ENCODE results near the gene DOCK4.

DOCK4 gene

GRCh38 chr7:111883241-111883640 lies 323.0 kb downstream of the DOCK4 start:
- no peak for DNase-seq

- no peak for DNase-seq
Observed at GRCh38 chr7:111878785-111879184, 327.4 kb downstream of the DOCK4 start.

- DNase-seq = no peak
Observed at GRCh38 chr7:111877931-111878330, 328.3 kb downstream of the DOCK4 start.

- no peak for DNase-seq
Observed at GRCh38 chr7:111873963-111874690, 332.1 kb downstream of the DOCK4 start.

- DNase-seq = no peak
Observed at GRCh38 chr7:111873326-111873646, 332.9 kb downstream of the DOCK4 start.

- no peak for DNase-seq
Observed at GRCh38 chr7:111872450-111873325, 333.5 kb downstream of the DOCK4 start.

GRCh38 chr7:111871283-111871682 lies 334.9 kb downstream of the DOCK4 start:
- DNase-seq = no peak

- DNase-seq = no peak
Observed at GRCh38 chr7:111869280-111869679, 336.9 kb downstream of the DOCK4 start.

- no peak for DNase-seq
Observed at GRCh38 chr7:111867348-111867931, 338.8 kb downstream of the DOCK4 start.

- no peak for DNase-seq
Observed at GRCh38 chr7:111866787-111867186, 339.4 kb downstream of the DOCK4 start.

GRCh38 chr7:111865430-111865829 lies 340.8 kb downstream of the DOCK4 start:
- DNase-seq = no peak

GRCh38 chr7:111864291-111864976 lies 341.8 kb downstream of the DOCK4 start:
- no peak for DNase-seq

GRCh38 chr7:111863269-111863668 lies 342.9 kb downstream of the DOCK4 start:
- DNase-seq = no peak

- peak; percentile 4 for DNase-seq
Observed at GRCh38 chr7:111860248-111860647, 346.0 kb downstream of the DOCK4 start.

GRCh38 chr7:111858331-111858730 lies 347.9 kb downstream of the DOCK4 start:
- DNase-seq = no peak

- DNase-seq = no peak
Observed at GRCh38 chr7:111855842-111856227, 350.4 kb downstream of the DOCK4 start.

GRCh38 chr7:111855161-111855841 lies 350.9 kb downstream of the DOCK4 start:
- peak; percentile 31 for DNase-seq

GRCh38 chr7:111853201-111853990 lies 352.8 kb downstream of the DOCK4 start:
- DNase-seq = no peak

- no peak for DNase-seq
Observed at GRCh38 chr7:111852081-111852480, 354.1 kb downstream of the DOCK4 start.

- no peak for DNase-seq
Observed at GRCh38 chr7:111846898-111847297, 359.3 kb downstream of the DOCK4 start.

- no peak for DNase-seq
Observed at GRCh38 chr7:111845853-111846252, 360.3 kb downstream of the DOCK4 start.

All from MV-4-11 (cell line).